Testis (tissue), 3 donors: ENCODE data around the gene TBC1D22A. TPM values are rescaled to one million over a fixed set of nuclear protein-coding genes. Genes with fewer than 3 reads are reported as not detected.

ENCODE experiments used
- DNase-seq: peaks from one replicate; pipeline ENCODE4 v3.0.0-alpha.2; 2019
- H3K27ac ChIP-seq, 2 donors: fragments of 200-600 bp; sonication (generic); one replicate each; pipeline ENCODE4 v1.5.1; 2019
- H3K27me3 ChIP-seq: fragments of 200-600 bp; sonication (generic); one replicate; pipeline ENCODE4 v1.5.1; 2019
- H3K36me3 ChIP-seq: fragments of 200-600 bp; sonication (generic); one replicate; pipeline ENCODE4 v1.5.1; 2017; ENCODE audit warnings: low read depth; ENCODE audit errors: missing control alignments
- H3K4me1 ChIP-seq: fragments of 200-600 bp; sonication (generic); one replicate; pipeline ENCODE4 v1.5.1; 2019
- H3K4me3 ChIP-seq, 2 donors: fragments of 200-600 bp; sonication (generic); one replicate each; pipeline ENCODE4 v1.5.1; 2017 to 2019
- H3K9me3 ChIP-seq: fragments of 200-600 bp; sonication (generic); one replicate; pipeline ENCODE4 v1.5.1; 2017
- POLR2A ChIP-seq: fragments of 450-650 bp; IDR thresholded peaks from one replicate; pipeline ENCODE4 v1.6.1; 2017; ENCODE audit warnings: antibody characterized with exemption, mild to moderate bottlenecking, moderate library complexity
- WGBS, 2 donors: methylation state at CpG; one replicate each; pipeline ENCODE4 v1.1.5; 2018; 5-methylcytosine and 5-hydroxymethylcytosine counted together
- intact Hi-C: fragments of 100-400 bp; cut with DNase I; formaldehyde crosslinking; loops from one replicate; pipeline ENCODE4 v1.15.1; 2023; ENCODE audit warnings: low total_unique reads
- polyA plus RNA-seq: library from polyadenylated mRNA; stranded (reverse); fragments of 350-450 nt; fragmentation: Illumina TruSeq; extraction: RNeasy Lipid Tissue Mini Kit (QIAGEN cat#74804); gene quantifications from one replicate; pipeline ENCODE4 v1.2.3, GENCODE V29; 2014; ENCODE audit warnings: low read depth, low replicate concordance; ENCODE audit not compliant: insufficient read depth
- total RNA-seq, 2 donors: library from RNA; depleted of rRNA; stranded (reverse); fragments of >200 nt; gene quantifications; one replicate each; pipeline ENCODE4 v1.2.3, GENCODE V29; 2016
- TF ChIP-seq, protein P1 (sequence below), 3 experiments: fragments of 450-650 bp in 2 of 3; fragments of 200-600 bp in 1 of 3; sonication (generic) in 1 of 3; IDR thresholded peaks; one replicate each; pipeline ENCODE4 v1.5.1; 2016 to 2019; ENCODE audit warnings: antibody characterized with exemption in 3 of 3, mild to moderate bottlenecking in 2 of 3, moderate library complexity in 1 of 3

The TBC1D22A gene
- total and polyA plus RNA-seq, 3 donors from 2014 or later, result 16.6 to 32.8 (median 28.5) TPM

DNA sequence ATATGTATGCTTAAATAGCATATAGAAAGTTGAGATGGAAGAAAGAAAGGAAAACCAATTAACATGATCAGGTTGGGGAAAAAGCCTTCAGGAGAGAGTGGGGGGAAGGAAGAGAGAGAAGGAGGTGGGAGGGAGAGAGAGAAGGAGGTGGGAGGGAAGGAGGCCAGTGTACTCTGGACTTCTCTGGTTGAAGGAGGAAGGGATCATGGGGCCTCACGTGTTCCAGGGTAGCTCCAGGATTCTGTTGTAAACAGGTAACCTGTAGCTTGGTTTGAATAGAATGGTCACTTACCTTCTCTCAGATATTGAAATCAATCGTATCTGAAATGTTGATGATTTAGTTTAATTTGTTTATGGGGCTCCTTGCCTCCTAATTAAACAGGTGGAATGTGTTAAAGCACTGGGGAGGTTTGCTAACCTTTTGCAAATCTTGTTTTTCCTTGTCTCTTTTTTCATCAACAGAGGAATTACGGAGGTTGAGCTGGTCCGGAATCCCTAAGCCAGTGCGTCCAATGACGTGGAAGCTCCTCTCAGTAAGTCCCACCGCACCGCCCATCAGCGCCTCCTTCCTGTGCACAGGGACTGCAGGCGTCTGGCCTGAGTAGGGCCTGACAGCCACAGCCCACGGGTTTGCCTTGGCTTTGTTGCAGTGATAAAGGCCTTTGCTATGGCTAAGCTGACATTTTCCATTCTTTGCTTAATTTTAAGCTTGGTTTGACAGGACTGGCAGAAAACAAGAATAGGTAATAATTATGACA lies 115.9 kb downstream of the TBC1D22A start:
- DNase-seq, result peak; percentile 47
- no peaks in the 10 kb centered on the region for H3K36me3 ChIP-seq
- 81 to 85% methylated on average over 11 of the region's 11 CpGs for WGBS, 2 donors
- H3K4me1 ChIP-seq, result no peaks in the 10 kb centered on the region
- H3K4me3 ChIP-seq, result no peak overlapping the region
- TF ChIP-seq, protein P1, sequence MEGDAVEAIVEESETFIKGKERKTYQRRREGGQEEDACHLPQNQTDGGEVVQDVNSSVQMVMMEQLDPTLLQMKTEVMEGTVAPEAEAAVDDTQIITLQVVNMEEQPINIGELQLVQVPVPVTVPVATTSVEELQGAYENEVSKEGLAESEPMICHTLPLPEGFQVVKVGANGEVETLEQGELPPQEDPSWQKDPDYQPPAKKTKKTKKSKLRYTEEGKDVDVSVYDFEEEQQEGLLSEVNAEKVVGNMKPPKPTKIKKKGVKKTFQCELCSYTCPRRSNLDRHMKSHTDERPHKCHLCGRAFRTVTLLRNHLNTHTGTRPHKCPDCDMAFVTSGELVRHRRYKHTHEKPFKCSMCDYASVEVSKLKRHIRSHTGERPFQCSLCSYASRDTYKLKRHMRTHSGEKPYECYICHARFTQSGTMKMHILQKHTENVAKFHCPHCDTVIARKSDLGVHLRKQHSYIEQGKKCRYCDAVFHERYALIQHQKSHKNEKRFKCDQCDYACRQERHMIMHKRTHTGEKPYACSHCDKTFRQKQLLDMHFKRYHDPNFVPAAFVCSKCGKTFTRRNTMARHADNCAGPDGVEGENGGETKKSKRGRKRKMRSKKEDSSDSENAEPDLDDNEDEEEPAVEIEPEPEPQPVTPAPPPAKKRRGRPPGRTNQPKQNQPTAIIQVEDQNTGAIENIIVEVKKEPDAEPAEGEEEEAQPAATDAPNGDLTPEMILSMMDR (IDR thresholded peaks at IDR 0.05), result no peak
- no peak for TF ChIP-seq POLR2A
- H3K27ac ChIP-seq, result no peak overlapping the region
- H3K27me3 ChIP-seq, result no peaks in the 10 kb centered on the region
- no peaks in the 10 kb centered on the region for H3K9me3 ChIP-seq
- intact Hi-C loops, result no loop called here

DNA sequence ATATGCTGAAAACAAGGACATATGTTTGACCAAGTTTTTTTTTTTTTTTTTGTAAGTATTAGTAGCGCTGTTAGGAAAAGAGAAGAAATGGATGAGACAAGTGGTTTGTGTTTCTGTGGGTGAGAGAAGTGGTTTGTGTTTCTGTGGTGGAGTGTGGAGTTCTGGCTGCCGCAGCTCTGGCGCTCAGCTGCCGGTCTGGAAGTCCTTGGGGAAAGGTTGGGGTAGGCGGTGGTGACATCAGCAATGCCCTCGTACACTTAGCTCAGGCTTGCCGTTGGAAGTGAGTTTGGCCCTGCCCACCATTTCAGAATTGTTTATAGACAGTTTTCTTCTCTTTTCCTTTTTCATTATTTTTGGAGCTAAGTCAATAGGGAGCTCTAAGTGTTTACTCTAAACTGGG lies 116.6 kb downstream of the TBC1D22A start:
- DNase-seq, result no peak
- H3K4me3 ChIP-seq, result no peak overlapping the region
- no peaks in the 10 kb centered on the region for H3K4me1 ChIP-seq
- no peaks in the 10 kb centered on the region for H3K9me3 ChIP-seq
- intact Hi-C loops, result no loop called here
- no peak overlapping the region for H3K27ac ChIP-seq
- H3K27me3 ChIP-seq, result no peaks in the 10 kb centered on the region
- 71 to 80% methylated on average over 7 of the region's 7 CpGs for whole genome bisulfite sequencing, 2 donors
- TF ChIP-seq, protein P1 (IDR thresholded peaks at IDR 0.05), result no peak
- no peak for TF ChIP-seq POLR2A
- H3K36me3 ChIP-seq, result no peaks in the 10 kb centered on the region

DNA sequence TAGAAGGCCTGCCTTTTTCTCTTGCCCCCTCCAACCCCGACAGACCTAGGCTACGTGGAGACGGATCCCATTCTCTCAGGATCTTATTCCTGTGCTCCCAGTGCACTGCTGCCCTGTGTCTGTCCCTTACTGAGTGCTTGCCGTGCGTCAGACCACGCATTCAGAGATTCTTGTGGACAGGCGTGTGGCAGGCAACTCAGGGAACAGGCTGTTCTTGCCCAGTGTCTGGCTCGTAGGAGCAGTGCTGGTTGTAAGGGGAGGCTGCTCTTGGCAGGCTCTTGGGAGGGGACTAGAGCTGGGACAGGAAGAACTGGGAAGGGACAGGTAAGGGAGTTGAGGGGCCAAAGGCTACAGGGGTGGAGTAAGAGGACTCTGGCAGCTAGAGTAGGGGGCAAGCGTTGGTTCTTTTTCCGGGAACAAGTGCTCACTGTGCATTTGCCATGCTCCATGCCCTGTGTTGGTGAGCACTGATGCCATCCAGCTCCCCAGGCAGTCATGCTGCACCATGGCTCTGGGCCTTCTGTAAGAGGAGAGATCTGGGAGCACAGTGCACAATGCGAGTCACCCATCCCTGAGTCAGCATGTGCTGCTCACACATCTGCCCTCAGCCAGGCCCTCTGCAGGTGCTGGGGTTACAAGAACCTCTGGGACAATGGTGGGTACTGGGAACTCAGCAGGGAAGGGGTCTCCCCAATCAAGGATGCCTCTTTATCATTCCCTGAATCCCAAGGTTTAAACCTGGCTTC lies 119.1 kb downstream of the TBC1D22A start:
- Histone ChIP-seq H3K27ac (no peak overlapping the region), H3K9me3 (no peaks in the 10 kb centered on the region), H3K27me3 (no peaks in the 10 kb centered on the region), H3K4me3 (no peak overlapping the region), H3K36me3 (no peaks in the 10 kb centered on the region), H3K4me1 (no peaks in the 10 kb centered on the region)
- peak; percentile 46 for DNase-seq
- intact Hi-C loops, result no loop called here
- WGBS, 2 donors, result 63 to 86% methylated on average over 11 of the region's 11 CpGs
- no peak for TF ChIP-seq POLR2A
- TF ChIP-seq, protein P1 (IDR thresholded peaks at IDR 0.05), result no peak

DNA sequence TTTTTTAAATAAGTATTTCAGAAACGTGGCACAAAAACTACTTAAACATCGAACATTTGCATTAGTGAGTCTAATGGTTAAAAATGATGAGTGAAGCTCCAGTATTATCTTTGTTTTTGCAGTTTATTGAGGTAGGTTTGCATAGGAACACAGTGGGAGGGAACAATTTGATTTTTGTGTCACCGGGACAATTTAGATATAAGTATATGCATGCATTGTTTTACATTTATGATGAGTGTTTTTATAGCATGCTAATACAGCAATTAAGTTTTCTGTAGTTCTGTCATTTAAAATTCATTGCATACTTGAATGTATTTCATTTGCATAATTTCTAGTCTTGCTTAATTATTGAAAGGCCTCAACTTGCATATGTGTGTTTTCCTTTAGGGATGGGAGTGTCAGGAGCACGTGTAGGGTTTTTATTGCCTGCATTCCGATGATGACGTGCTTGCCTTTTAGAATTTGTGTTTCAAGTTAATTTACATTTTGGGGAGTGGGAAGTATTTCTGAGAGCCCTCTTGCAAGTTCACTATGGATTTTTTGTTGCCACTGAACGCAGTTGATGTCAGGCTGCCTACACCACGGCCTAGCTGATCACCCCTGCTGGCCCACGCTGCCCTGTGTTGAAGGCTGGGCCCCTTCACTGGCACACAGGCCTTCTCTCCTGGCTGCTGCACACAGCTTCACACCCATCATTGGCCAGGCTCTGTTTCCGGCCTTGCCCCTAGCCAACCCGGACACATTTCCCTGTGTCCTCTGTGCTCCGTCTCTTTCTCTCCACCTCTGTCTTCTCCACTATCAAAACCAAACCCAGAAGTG lies 120.9 kb downstream of the TBC1D22A start:
- intact Hi-C loops, result no loop called here

More for the DNA sequence above, 120.9 kb downstream of the TBC1D22A start:
- Histone ChIP-seq H3K36me3 (no peaks in the 10 kb centered on the region), H3K4me3 (no peak overlapping the region), H3K4me1 (no peaks in the 10 kb centered on the region), H3K9me3 (no peaks in the 10 kb centered on the region), H3K27ac (no peak overlapping the region), H3K27me3 (no peaks in the 10 kb centered on the region)
- no peak for TF ChIP-seq POLR2A
- TF ChIP-seq, protein P1 (IDR thresholded peaks at IDR 0.05), result no peak
- 76 to 87% methylated on average over 11 to 12 of the region's 12 CpGs for WGBS, 2 donors
- DNase-seq, result no peak
